GM10266 (cell line): Measurements from ENCODE around the gene TSPAN17.

Experiments
- DNase-seq: peaks from one replicate; pipeline ENCODE4 v3.0.0; 2012; ENCODE audit errors: extremely low spot score
- CTCF ChIP-seq: IDR thresholded peaks from 2 replicates; pipeline ENCODE4 v1.5.1; 2012; ENCODE audit warnings: mild to moderate bottlenecking, low read depth; ENCODE audit not compliant: control insufficient read depth, insufficient read depth; ENCODE audit errors: missing control alignments

TSPAN17 gene

GRCh38 chr5:176608142-176608705 lies 39.1 kb upstream of the TSPAN17 start:
- TF ChIP-seq CTCF = no peak
- no peak for DNase-seq

- DNase-seq = no peak
- no peak for TF ChIP-seq CTCF
These were observed 38.2 kb upstream of the TSPAN17 start for GRCh38 chr5:176608937-176609723.

GRCh38 chr5:176609724-176610434 lies 37.4 kb upstream of the TSPAN17 start, which contains the start of gene GPRIN1:
GPRIN1 (minus strand) TSS chr5:176610156; CDS start chr5:176599834, 10,322 bp downstream.
- peak; percentile 49 for TF ChIP-seq CTCF
- DNase-seq = peak; percentile 98

- DNase-seq = no peak
These were observed 36.9 kb upstream of the TSPAN17 start for GRCh38 chr5:176610435-176610773.

GRCh38 chr5:176611435-176611834 lies 35.8 kb upstream of the TSPAN17 start:
- no peak for DNase-seq
- TF ChIP-seq CTCF = no peak

More at GRCh38 chr5:176610435-176610773, 36.9 kb upstream of the TSPAN17 start:
- no peak for TF ChIP-seq CTCF

- no peak for DNase-seq
- no peak for TF ChIP-seq CTCF
These were observed 35.3 kb upstream of the TSPAN17 start for GRCh38 chr5:176612008-176612407.

GRCh38 chr5:176612855-176613254 lies 34.4 kb upstream of the TSPAN17 start:
- TF ChIP-seq CTCF = no peak
- no peak for DNase-seq
